Measurements from ENCODE around the gene ETV4. TPM values are rescaled to one million over a fixed set of nuclear protein-coding genes. Genes with fewer than 3 reads are reported as not detected.

Gene ETV4
- total and polyA plus RNA-seq, 2 of the 13 experiments (the other 11 are each of a cell fraction or from before 2014, with no cell fraction given): 128 to 330 TPM

- peak; percentile 57; the same call in 1 of the 2 replicates for TF ChIP-seq CCDC6 (CRISPR knock-in tag; IDR thresholded peaks at IDR 0.05)
- peak; percentile 75 for TF ChIP-seq FOXA3 (CRISPR knock-in tag; IDR thresholded peaks at IDR 0.05)
- no peak for TF ChIP-seq ZBTB44 (CRISPR knock-in tag; IDR thresholded peaks at IDR 0.05)
- no peak for TF ChIP-seq ZNF891 (CRISPR knock-in tag; IDR thresholded peaks at IDR 0.05)
- TF ChIP-seq ERF (CRISPR knock-in tag; IDR thresholded peaks at IDR 0.05): 0 out of 2 replicates have a peak, but pooled peaks have one; percentile 35
- no peak for TF ChIP-seq ARNT (IDR thresholded peaks at IDR 0.05)
- no peak for TF ChIP-seq SNAI1 (CRISPR knock-in tag; IDR thresholded peaks at IDR 0.05; ENCODE audit: borderline replicate concordance)
- TF ChIP-seq NCOA2 (CRISPR knock-in tag; IDR thresholded peaks at IDR 0.05): peak; percentile 74
- TF ChIP-seq MAFF (IDR thresholded peaks at IDR 0.05; ENCODE audit: low read depth, low read length): no peak
- peak; percentile 39; the same call in 1 of the 2 replicates for TF ChIP-seq ZNF788 (CRISPR knock-in tag; IDR thresholded peaks at IDR 0.05; ENCODE audit: borderline replicate concordance)
- peak; percentile 90 for TF ChIP-seq CHD4 (IDR thresholded peaks at IDR 0.05; ENCODE audit: borderline replicate concordance, low read length)
- no peak for TF ChIP-seq RBAK (CRISPR knock-in tag; IDR thresholded peaks at IDR 0.05)
- no peak for TF ChIP-seq SMYD3 (CRISPR knock-in tag; IDR thresholded peaks at IDR 0.05)
- TF ChIP-seq ZNF121 (CRISPR knock-in tag; IDR thresholded peaks at IDR 0.05): no peak
- TF ChIP-seq ZNF670 (CRISPR knock-in tag; IDR thresholded peaks at IDR 0.05; ENCODE audit: borderline replicate concordance): no peak
- TF ChIP-seq YY1 (IDR thresholded peaks at IDR 0.05; ENCODE audit: insufficient read depth, insufficient replicate concordance, low read depth, low read length): no peak
- no peak for TF ChIP-seq PLRG1 (conservative IDR thresholded peaks at IDR 0.05)
- no peak for TF ChIP-seq ARHGAP35 (CRISPR knock-in tag; IDR thresholded peaks at IDR 0.05; ENCODE audit: borderline replicate concordance)
- TF ChIP-seq SATB2 (CRISPR knock-in tag; IDR thresholded peaks at IDR 0.05): no peak
- TF ChIP-seq ZNF558 (CRISPR knock-in tag; IDR thresholded peaks at IDR 0.05; ENCODE audit: borderline replicate concordance): 0 out of 2 replicates have a peak, but pooled peaks have one; percentile 61
- TF ChIP-seq HOMEZ (CRISPR knock-in tag; IDR thresholded peaks at IDR 0.05; ENCODE audit: low read depth): no peak
- 0 out of 2 replicates have a peak, but pooled peaks have one; percentile 16 for TF ChIP-seq AKNA (CRISPR knock-in tag; IDR thresholded peaks at IDR 0.05; ENCODE audit: borderline replicate concordance)
- no peak for TF ChIP-seq ZNF207 (IDR thresholded peaks at IDR 0.05; ENCODE audit: borderline replicate concordance)
- peak; percentile 81 for TF ChIP-seq ZNF501 (CRISPR knock-in tag; IDR thresholded peaks at IDR 0.05)
Observed at GRCh38 chr17:43559161-43559816, 13.1 kb upstream of the ETV4 start (continued).
